Pulmonary artery endothelial cell (primary cell): ENCODE data around the gene PPP4R4. TPM values are rescaled to one million over a fixed set of nuclear protein-coding genes. Genes with fewer than 3 reads are reported as not detected.
"Not testable (repeated sequence)": the region's sequence is repeated elsewhere in the genome, so short reads cannot be mapped to it uniquely, and the experiment has no call there.

Experiments
- DNase-seq: peaks from one replicate; pipeline ENCODE4 v3.0.0-alpha.2; 2011; ENCODE audit warnings: low read depth, low spot score
- total RNA-seq: library from RNA; depleted of rRNA; stranded (reverse); fragments of >200 nt; gene quantifications from 2 replicates; pipeline ENCODE4 v1.2.3, GENCODE V29; 2014

PPP4R4 gene
- total RNA-seq, 1 donor from 2014 or later: not detected

- no peak for DNase-seq
These were observed 95.0 kb downstream of the PPP4R4 start for GRCh38 chr14:94269156-94269555.

- DNase-seq: not testable (repeated sequence)
These were observed 102.9 kb downstream of the PPP4R4 start for GRCh38 chr14:94276898-94277561.

GRCh38 chr14:94278731-94279130 is 104.6 kb downstream of the PPP4R4 start:
- no peak for DNase-seq

GRCh38 chr14:94282991-94283723 is 109.0 kb downstream of the PPP4R4 start:
- DNase-seq: no peak

- DNase-seq: no peak
These were observed 110.1 kb downstream of the PPP4R4 start for GRCh38 chr14:94284221-94284620.

GRCh38 chr14:94285158-94285557 is 111.0 kb downstream of the PPP4R4 start:
- no peak for DNase-seq

- DNase-seq: no peak
These were observed 114.7 kb downstream of the PPP4R4 start for GRCh38 chr14:94288610-94289465.

- DNase-seq: no peak
These were observed 116.1 kb downstream of the PPP4R4 start for GRCh38 chr14:94290197-94290596.

GRCh38 chr14:94291159-94291905 is 117.2 kb downstream of the PPP4R4 start:
- DNase-seq: no peak

GRCh38 chr14:94291906-94292525 is 117.9 kb downstream of the PPP4R4 start:
- DNase-seq: no peak

- DNase-seq: no peak
These were observed 118.4 kb downstream of the PPP4R4 start for GRCh38 chr14:94292526-94292871.

GRCh38 chr14:94292872-94293577 is 118.9 kb downstream of the PPP4R4 start, which contains the start of gene SERPINA10:
SERPINA10 (minus strand) TSS chr14:94293268; CDS start chr14:94290593, 2,675 bp downstream.
- DNase-seq: no peak

GRCh38 chr14:94293578-94293924 is 119.4 kb downstream of the PPP4R4 start:
- DNase-seq: no peak

- no peak for DNase-seq
These were observed 121.4 kb downstream of the PPP4R4 start for GRCh38 chr14:94295360-94296180.

- DNase-seq: not testable (repeated sequence)
These were observed 122.0 kb downstream of the PPP4R4 start for GRCh38 chr14:94296181-94296545.

GRCh38 chr14:94298130-94298529 is 124.0 kb downstream of the PPP4R4 start:
- DNase-seq: no peak

- no peak for DNase-seq
These were observed 129.0 kb downstream of the PPP4R4 start for GRCh38 chr14:94303111-94303510.

- DNase-seq: no peak
These were observed 130.1 kb downstream of the PPP4R4 start for GRCh38 chr14:94304243-94304642.

- no peak for DNase-seq
These were observed 131.5 kb downstream of the PPP4R4 start for GRCh38 chr14:94305620-94306019.
